ENCODE data around the gene HYAL2. TPM values are rescaled to one million over a fixed set of nuclear protein-coding genes. Genes with fewer than 3 reads are reported as not detected.
A peak's percentile ranks its signal among the peaks of the same experiment; 100 is the strongest.

HYAL2 gene
- total RNA-seq, 1 experiment from 2014 or later = 30.1 TPM

- peak; percentile 71 to 76 for DNase-seq
Observed at GRCh38 chr3:50347187-50347813, 24.8 kb upstream of the HYAL2 start.

GRCh38 chr3:50345586-50346234 lies 23.2 kb upstream of the HYAL2 start, which contains the start of gene ZMYND10:
TSS of gene ZMYND10 (minus strand) at chr3:50345732. CDS start at chr3:50345579, 153 bp downstream.
- no TSS peak for BruUV-seq (replicated peaks)
- intact Hi-C loops (cut with micrococcal nuclease; ENCODE audit: unreplicated experiment) = loop anchor here (2.0 kb wide), 2 partner anchors 19 to 197 kb away; no protein-coding TSS in a partner anchor
- Histone ChIP-seq H3K27me3 (replicated peaks; ENCODE audit: control insufficient read depth, insufficient read depth, low read length) (no peaks in the 10 kb centered on the region), H3K4me3 (ENCODE audit: low read depth, low read length) (peak within 1 kb of the TSS; percentile 35), H3K9me3 (no peaks in the 10 kb centered on the region), H3K36me3 (ENCODE audit: control insufficient read depth, insufficient read depth, low read length) (0 out of 2 replicates have a peak, but pooled peaks cover 2% of the 10 kb centered on the region), H3K4me1 (peaks cover 3% of the 10 kb centered on the region; the same call in 1 of the 2 replicates)
- H3K9me3 Mint-ChIP-seq (ENCODE audit: unreplicated experiment) = no peaks in the 10 kb centered on the region
- CTCF ChIA-PET = interaction anchor here (0.6 to 1.2 kb wide), 4 partner anchors 9 to 197 kb away, joined by 3 to 6 read pairs (median 4); no protein-coding TSS in a partner anchor
- H3K36me3 Mint-ChIP-seq (ENCODE audit: insufficient read depth, unreplicated experiment) = peaks cover 9% of the 10 kb centered on the region
- peak within 1 kb of the TSS; percentile 10 for H3K27ac Mint-ChIP-seq (ENCODE audit: unreplicated experiment)
- DNase-seq = peak; percentile 68 to 83
- H3K4me1 Mint-ChIP-seq (ENCODE audit: low read depth, unreplicated experiment) = peaks cover 6% of the 10 kb centered on the region
- peak within 1 kb of the TSS; percentile 68 for H3K4me3 Mint-ChIP-seq (ENCODE audit: unreplicated experiment)
- POLR2A ChIA-PET = interaction anchor here (0.6 to 0.7 kb wide), 2 partner anchors 9 to 224 kb away, joined by 3 to 5 read pairs; no protein-coding TSS in a partner anchor
- no peaks in the 10 kb centered on the region for H3K27me3 Mint-ChIP-seq (ENCODE audit: insufficient read depth, unreplicated experiment)
- no peak for TF ChIP-seq CTCF (IDR thresholded peaks at IDR 0.05; ENCODE audit: insufficient read depth in 1 of 2, low read depth in 1 of 2, low read length in 1 of 2, severe bottlenecking in 1 of 2, unreplicated experiment in 1 of 2)

More at GRCh38 chr3:50347187-50347813, 24.8 kb upstream of the HYAL2 start:
- CTCF ChIA-PET = interaction anchor here (0.7 to 1.7 kb wide), 3 partner anchors 10 to 1024 kb away, joined by 4 to 15 read pairs (median 4); no protein-coding TSS in a partner anchor
- Histone ChIP-seq H3K27me3 (replicated peaks; ENCODE audit: control insufficient read depth, insufficient read depth, low read length) (no peaks in the 10 kb centered on the region), H3K4me1 (peaks cover 3% of the 10 kb centered on the region; the same call in 1 of the 2 replicates), H3K9me3 (no peaks in the 10 kb centered on the region), H3K4me3 (ENCODE audit: low read depth, low read length) (no peak overlapping the region), H3K36me3 (ENCODE audit: control insufficient read depth, insufficient read depth, low read length) (0 out of 2 replicates have a peak, but pooled peaks cover 2% of the 10 kb centered on the region)
- TF ChIP-seq CTCF (IDR thresholded peaks at IDR 0.05; ENCODE audit: insufficient read depth in 1 of 2, low read depth in 1 of 2, low read length in 1 of 2, severe bottlenecking in 1 of 2, unreplicated experiment in 1 of 2) = peak in 1 of 2 experiments; percentile 50
- H3K36me3 Mint-ChIP-seq (ENCODE audit: insufficient read depth, unreplicated experiment) = peaks cover 16% of the 10 kb centered on the region
- BruUV-seq (replicated peaks) = no TSS peak
- H3K9me3 Mint-ChIP-seq (ENCODE audit: unreplicated experiment) = no peaks in the 10 kb centered on the region
- H3K27me3 Mint-ChIP-seq (ENCODE audit: insufficient read depth, unreplicated experiment) = no peaks in the 10 kb centered on the region
- H3K27ac Mint-ChIP-seq (ENCODE audit: unreplicated experiment) = no peak overlapping the region
- peaks cover 13% of the 10 kb centered on the region for H3K4me1 Mint-ChIP-seq (ENCODE audit: low read depth, unreplicated experiment)
- POLR2A ChIA-PET = interaction anchor here (0.7 to 1.0 kb wide), 2 partner anchors 10 to 18 kb away, joined by 3 to 9 read pairs; no protein-coding TSS in a partner anchor
- no peak overlapping the region for H3K4me3 Mint-ChIP-seq (ENCODE audit: unreplicated experiment)
- intact Hi-C loops (cut with micrococcal nuclease; ENCODE audit: unreplicated experiment) = loop anchor here (1.0 to 2.0 kb wide), 3 partner anchors 18 to 203 kb away; no protein-coding TSS in a partner anchor

- peaks cover 6% of the 10 kb centered on the region for H3K4me1 Mint-ChIP-seq (ENCODE audit: low read depth, unreplicated experiment)
- POLR2A ChIA-PET = interaction anchor here (0.6 kb wide), 1 partner anchor 8 kb away, joined by 3 read pairs; no protein-coding TSS in a partner anchor
- no peaks in the 10 kb centered on the region for H3K9me3 Mint-ChIP-seq (ENCODE audit: unreplicated experiment)
- no peak for TF ChIP-seq CTCF (IDR thresholded peaks at IDR 0.05; ENCODE audit: insufficient read depth in 1 of 2, low read depth in 1 of 2, low read length in 1 of 2, severe bottlenecking in 1 of 2, unreplicated experiment in 1 of 2)
- intact Hi-C loops (cut with micrococcal nuclease; ENCODE audit: unreplicated experiment) = no loop called here
- Histone ChIP-seq H3K4me3 (ENCODE audit: low read depth, low read length) (peak overlapping the region; percentile 35; the same call in 1 of the 2 replicates), H3K9me3 (no peaks in the 10 kb centered on the region), H3K36me3 (ENCODE audit: control insufficient read depth, insufficient read depth, low read length) (0 out of 2 replicates have a peak, but pooled peaks cover 2% of the 10 kb centered on the region), H3K27me3 (replicated peaks; ENCODE audit: control insufficient read depth, insufficient read depth, low read length) (no peaks in the 10 kb centered on the region), H3K4me1 (peaks cover 3% of the 10 kb centered on the region; the same call in 1 of the 2 replicates)
- BruUV-seq (replicated peaks) = no TSS peak
- peak overlapping the region; percentile 68 for H3K4me3 Mint-ChIP-seq (ENCODE audit: unreplicated experiment)
- no peak for DNase-seq
- CTCF ChIA-PET = interaction anchor here (0.6 to 1.2 kb wide), 4 partner anchors 8 to 197 kb away, joined by 3 to 6 read pairs (median 4); no protein-coding TSS in a partner anchor
- H3K36me3 Mint-ChIP-seq (ENCODE audit: insufficient read depth, unreplicated experiment) = peaks cover 2% of the 10 kb centered on the region
- H3K27me3 Mint-ChIP-seq (ENCODE audit: insufficient read depth, unreplicated experiment) = no peaks in the 10 kb centered on the region
- no peak overlapping the region for H3K27ac Mint-ChIP-seq (ENCODE audit: unreplicated experiment)
Observed at GRCh38 chr3:50345008-50345407, 22.5 kb upstream of the HYAL2 start.

All from Caco-2 (cell line).